Endothelial cell of umbilical vein (primary cell): ENCODE data around the gene NBEA. TPM values are rescaled to one million over a fixed set of nuclear protein-coding genes. Genes with fewer than 3 reads are reported as not detected.
A peak's percentile ranks its signal among the peaks of the same experiment; 100 is the strongest.

Experiments
- BruUV-seq: library from RNA; stranded (reverse); fragments of 400-500 nt; replicated peaks from 2 replicates; lab custom pipeline; 2021; lab: Mats Ljungman, UMichigan
- CTCF ChIA-PET: fragments of 300-600, 350-600 bp; sonication (Branson Sonifier 250); formaldehyde crosslinking; loops from one replicate; lab custom pipeline; 2021; ENCODE audit warnings: antibody characterized with exemption, inconsistent platforms; lab: Charles Lee
- POLR2A ChIA-PET: fragments of 300-600, 350-600 bp; sonication (Branson Sonifier 250); formaldehyde crosslinking; loops from one replicate; lab custom pipeline; 2021; ENCODE audit warnings: antibody characterized with exemption, inconsistent platforms; lab: Charles Lee
- DNase-seq: peaks from one replicate; pipeline ENCODE4 v3.0.0-alpha.2; 2011; ENCODE audit warnings: low read depth, low spot score
- FAIRE-seq: peaks from 2 replicates; lab custom pipeline; 2011; peaks lifted over from hg19 to GRCh38; lab: Jason Lieb, UNC
- H2AFZ ChIP-seq: 2 replicates; pipeline ENCODE4 v1.6.0; 2012; ENCODE audit warnings: low read depth, low read length, control low read depth, inconsistent platforms
- H3K27ac ChIP-seq: 2 replicates; pipeline ENCODE4 v1.5.1; 2011; ENCODE audit warnings: low read depth, mild to moderate bottlenecking, control low read depth, low read length, moderate library complexity; ENCODE audit not compliant: insufficient read depth
- H3K27me3 ChIP-seq, 2 experiments: 2 replicates each; pipeline versions ENCODE4 v1.6.0 to v1.6.1; 2011; ENCODE audit warnings: low read length in 2 of 2, mixed read lengths in 1 of 2; ENCODE audit not compliant: control insufficient read depth in 2 of 2, insufficient read depth in 2 of 2
- H3K36me3 ChIP-seq, 2 experiments: 2 replicates in 1 of 2; 3 replicates in 1 of 2; pipeline ENCODE4 v1.5.1; 2011; ENCODE audit warnings: low read length in 2 of 2, mild to moderate bottlenecking in 1 of 2, moderate library complexity in 1 of 2; ENCODE audit not compliant: control insufficient read depth in 2 of 2, insufficient read depth in 2 of 2; ENCODE audit errors: extremely low read depth in 1 of 2
- H3K4me1 ChIP-seq: 3 replicates; pipeline ENCODE4 v1.5.1; 2011; ENCODE audit warnings: mild to moderate bottlenecking, low read length; ENCODE audit not compliant: control insufficient read depth, insufficient read depth; ENCODE audit errors: extremely low read depth
- H3K4me2 ChIP-seq: 2 replicates; pipeline ENCODE4 v1.6.1; 2011; ENCODE audit warnings: low read length, control low read depth, mixed read lengths; ENCODE audit not compliant: insufficient read depth
- H3K4me3 ChIP-seq, 3 experiments: fragments of 200-600 bp in 1 of 3; sonication (generic), shearing (Covaris generic) in 1 of 3; replicated peaks in 1 of 3; 2 replicates each; pipeline ENCODE4 v1.5.1; 2011 to 2016; ENCODE audit warnings: control low read depth in 3 of 3, low read length in 3 of 3, mild to moderate bottlenecking in 2 of 3, inconsistent platforms in 1 of 3, low read depth in 1 of 3, moderate library complexity in 1 of 3; ENCODE audit not compliant: insufficient read depth in 1 of 3
- H3K79me2 ChIP-seq: 2 replicates; pipeline ENCODE4 v1.6.0; 2012; ENCODE audit warnings: low read length, inconsistent platforms; ENCODE audit not compliant: control insufficient read depth, insufficient read depth
- H3K9ac ChIP-seq: replicated peaks from 2 replicates; pipeline ENCODE3; 2011; ENCODE audit warnings: low read length, control low read depth; ENCODE audit not compliant: insufficient read depth; ENCODE audit errors: extremely low read depth
- H3K9me1 ChIP-seq: replicated peaks from 3 replicates; pipeline ENCODE4 v1.6.0; 2011; ENCODE audit warnings: mild to moderate bottlenecking, low read length; ENCODE audit not compliant: control insufficient read depth, insufficient read depth; ENCODE audit errors: extremely low read depth
- H3K9me3 ChIP-seq: replicated peaks from 2 replicates; pipeline ENCODE4 v1.5.1; 2012; ENCODE audit warnings: low read length, inconsistent platforms; ENCODE audit not compliant: control insufficient read depth, insufficient read depth
- H4K20me1 ChIP-seq: replicated peaks from 2 replicates; pipeline ENCODE3; 2011; ENCODE audit warnings: mild to moderate bottlenecking, low read length; ENCODE audit not compliant: control insufficient read depth, insufficient read depth; ENCODE audit errors: extremely low read depth
- FOS ChIP-seq: IDR thresholded peaks from 2 replicates; pipeline ENCODE4 v1.6.1; 2011; ENCODE audit warnings: mild to moderate bottlenecking, low read length, moderate library complexity, borderline replicate concordance; ENCODE audit not compliant: insufficient read depth
- GATA2 ChIP-seq: IDR thresholded peaks from 2 replicates; pipeline ENCODE4 v1.7.0; 2011; ENCODE audit warnings: low read depth, mild to moderate bottlenecking, moderate library complexity, mixed read lengths, low read length; ENCODE audit not compliant: insufficient read length, insufficient read depth
- JUN ChIP-seq: IDR thresholded peaks from 2 replicates; pipeline ENCODE4 v1.6.1; 2011; ENCODE audit warnings: borderline replicate concordance, low read depth; ENCODE audit not compliant: insufficient read length, insufficient read depth
- MAX ChIP-seq: IDR thresholded peaks from 2 replicates; pipeline ENCODE4 v1.6.1; 2011; ENCODE audit not compliant: insufficient read depth, insufficient read length
- POLR2A ChIP-seq: IDR thresholded peaks from 2 replicates; pipeline ENCODE4 v1.6.1; 2012; ENCODE audit warnings: low read depth, mild to moderate bottlenecking, control low read depth, low read length
- POLR2AphosphoS5 ChIP-seq: IDR thresholded peaks from 2 replicates; pipeline ENCODE4 v1.6.1; 2012; ENCODE audit warnings: low read depth, mild to moderate bottlenecking, control low read depth, low read length, moderate library complexity; ENCODE audit not compliant: insufficient read depth
- dilution Hi-C: fragments of 300-500 bp; cut with MboI; formaldehyde crosslinking; loops from one replicate; pipeline ENCODE4 v1.15.0; 2019; ENCODE audit warnings: low sequenced_read_pairs; ENCODE audit not compliant: extremely low pct_ligation_motif_present
- intact Hi-C: fragments of 100-400 bp; cut with micrococcal nuclease; formaldehyde crosslinking; loops from one replicate; pipeline ENCODE4 v1.10.0; 2022
- polyA plus RNA-seq, 4 experiments: library from polyadenylated mRNA; depleted of rRNA in 3 of 4; stranded (reverse) in 3 of 4; unstranded in 1 of 4; fragments of >200 nt; gene quantifications; 2 replicates each; pipeline versions ENCODE4 v1.2.1 to v1.2.3, GENCODE V29; 2011 to 2012; ENCODE audit warnings: missing spikeins in 1 of 4
- total RNA-seq: library from RNA; stranded (reverse); gene quantifications from 2 replicates; pipeline ENCODE4 v1.2.3, GENCODE V29; 2021

NBEA gene
- total and polyA plus RNA-seq, 2 donors (not counting 3 experiments of a cell fraction or from before 2014, with no cell fraction given), result 3.0 to 4.8 TPM

GRCh38 chr13:35388441-35389355 lies 446.6 kb downstream of the NBEA start:
- Histone ChIP-seq H2AFZ (no peak overlapping the region), H3K4me1 (peaks cover 31% of the 10 kb centered on the region), H3K4me3 (peak overlapping the region in 1 of 3 experiments; percentile 15), H3K9me1 (no peaks in the 10 kb centered on the region), H3K9ac (no peak overlapping the region), H4K20me1 (no peaks in the 10 kb centered on the region), H3K27me3 (no peaks in the 10 kb centered on the region), H3K27ac (peak overlapping the region; percentile 26), H3K4me2 (peak overlapping the region; percentile 68), H3K36me3 (no peaks in the 10 kb centered on the region), H3K79me2 (no peaks in the 10 kb centered on the region), H3K9me3 (no peaks in the 10 kb centered on the region)
- no TSS peak for BruUV-seq
- dilution Hi-C loops, result no loop called here
- ChIA-PET POLR2A (no interaction called here), CTCF (interaction anchor here (0.6 to 0.8 kb wide), 2 partner anchors 169 to 243 kb away, joined by 3 to 4 read pairs; no protein-coding TSS in a partner anchor)
- TF ChIP-seq GATA2 (no peak), POLR2AphosphoS5 (peak; percentile 71), FOS (peak; percentile 40), JUN (peak; percentile 89)
- FAIRE-seq (peak; percentile 87), DNase-seq (peak; percentile 87)
- intact Hi-C loops, result loop anchor here (2.0 kb wide), 2 partner anchors 32 to 178 kb away; no protein-coding TSS in a partner anchor

GRCh38 chr13:35389535-35389934 lies 447.5 kb downstream of the NBEA start:
- no peak overlapping the region for H2AFZ ChIP-seq
- H3K36me3 ChIP-seq, result no peaks in the 10 kb centered on the region
- H3K27ac ChIP-seq, result no peak overlapping the region
- no peaks in the 10 kb centered on the region for H4K20me1 ChIP-seq
- no peaks in the 10 kb centered on the region for H3K9me3 ChIP-seq
- no peak for DNase-seq
- CTCF ChIA-PET, result no interaction called here
- BruUV-seq, result no TSS peak
- dilution Hi-C loops, result no loop called here
- H3K9ac ChIP-seq, result no peak overlapping the region
- H3K79me2 ChIP-seq, result no peaks in the 10 kb centered on the region
- H3K27me3 ChIP-seq, result no peaks in the 10 kb centered on the region
- no peak overlapping the region for H3K4me3 ChIP-seq
- FAIRE-seq, result no peak
- peaks cover 40% of the 10 kb centered on the region for H3K4me1 ChIP-seq
- TF ChIP-seq POLR2A (no peak), GATA2 (no peak), JUN (no peak), MAX (no peak)
- POLR2A ChIA-PET, result no interaction called here
- H3K4me2 ChIP-seq, result peak overlapping the region; percentile 68
- intact Hi-C loops, result loop anchor here (2.0 kb wide), 2 partner anchors 33 to 179 kb away; no protein-coding TSS in a partner anchor
- H3K9me1 ChIP-seq, result no peaks in the 10 kb centered on the region
